KMS-11 (cell line): ENCODE measurements around the gene FRMD4A.
"Not testable (repeated sequence)": the region's sequence is repeated elsewhere in the genome, so short reads cannot be mapped to it uniquely, and the experiment has no call there.

Experiments
- H2AFZ ChIP-seq: fragments of 200-600 bp; sonication (generic); 2 replicates; pipeline ENCODE4 v1.6.1; 2016; ENCODE audit warnings: antibody characterized with exemption, mixed run types, low read depth
- H3K27ac ChIP-seq: fragments of 200-600 bp; sonication (generic); 2 replicates; pipeline ENCODE4 v1.6.1; 2016; ENCODE audit warnings: mild to moderate bottlenecking, mixed run types
- H3K27me3 ChIP-seq: fragments of 200-600 bp; sonication (generic); 2 replicates; pipeline ENCODE4 v1.6.1; 2017; ENCODE audit warnings: mild to moderate bottlenecking, low read depth, mixed run types, moderate library complexity; ENCODE audit not compliant: insufficient read depth
- H3K36me3 ChIP-seq: fragments of 200-600 bp; sonication (generic); 2 replicates; pipeline ENCODE4 v1.6.1; 2017; ENCODE audit warnings: mild to moderate bottlenecking, mixed run types; ENCODE audit not compliant: insufficient read depth
- H3K4me1 ChIP-seq: fragments of 200-600 bp; sonication (generic); 2 replicates; pipeline ENCODE4 v1.6.1; 2016; ENCODE audit warnings: mild to moderate bottlenecking, low read depth, mixed run types; ENCODE audit not compliant: poor library complexity, severe bottlenecking
- H3K4me2 ChIP-seq: fragments of 200-600 bp; sonication (generic); 2 replicates; pipeline ENCODE4 v1.7.0; 2016; ENCODE audit warnings: mild to moderate bottlenecking, mixed run types
- H3K4me3 ChIP-seq: fragments of 200-600 bp; sonication (generic); IDR thresholded peaks from 2 replicates; pipeline ENCODE4 v1.6.1; 2017; ENCODE audit warnings: low read depth, low read length, mixed read lengths; ENCODE audit not compliant: insufficient read depth
- H3K79me2 ChIP-seq: fragments of 200-600 bp; sonication (generic); 2 replicates; pipeline ENCODE4 v1.6.1; 2016; ENCODE audit warnings: low read depth, mixed run types; ENCODE audit not compliant: insufficient read depth
- H3K9ac ChIP-seq: fragments of 200-600 bp; sonication (generic); 2 replicates; pipeline ENCODE4 v1.6.1; 2016; ENCODE audit warnings: mild to moderate bottlenecking, mixed run types
- H4K20me1 ChIP-seq: fragments of 200-600 bp; sonication (generic); 2 replicates; pipeline ENCODE4 v1.6.1; 2016; ENCODE audit warnings: mild to moderate bottlenecking, mixed run types; ENCODE audit not compliant: insufficient read depth
- TF ChIP-seq, protein P1 (sequence below): fragments of 200-600 bp; sonication (generic); conservative IDR thresholded peaks from 2 replicates; pipeline ENCODE4 v1.6.1; 2017; ENCODE audit warnings: low read depth, mild to moderate bottlenecking, antibody characterized with exemption, low read length, moderate library complexity, mixed read lengths

Gene FRMD4A

DNA sequence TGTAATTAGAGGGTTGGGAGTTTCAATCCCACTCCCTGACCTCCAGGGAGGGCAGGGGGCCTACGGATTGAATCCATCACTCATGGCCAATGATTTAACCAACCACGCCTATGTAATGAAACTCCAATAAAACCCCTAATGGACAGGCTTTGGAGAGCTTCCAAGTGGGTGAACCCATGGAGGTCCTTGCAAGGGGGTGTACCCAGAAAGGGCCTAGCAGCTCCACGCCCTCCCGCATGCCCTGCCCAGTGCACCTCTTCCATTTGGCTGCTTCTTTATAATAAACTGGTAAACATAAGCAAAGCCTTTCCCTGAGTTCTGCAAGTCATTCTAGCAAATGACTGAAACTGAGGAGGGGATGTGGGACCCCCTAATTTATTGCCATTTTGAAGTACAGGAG, 280.1 kb downstream of the FRMD4A start:
- Histone ChIP-seq H3K27me3 (no peaks in the 10 kb centered on the region), H3K4me1 (no peaks in the 10 kb centered on the region), H2AFZ (no peak overlapping the region), H3K4me3 (no peak overlapping the region), H3K4me2 (no peak overlapping the region), H3K79me2 (no peaks in the 10 kb centered on the region), H4K20me1 (no peaks in the 10 kb centered on the region), H3K36me3 (no peaks in the 10 kb centered on the region), H3K9ac (no peak overlapping the region), H3K27ac (no peak overlapping the region)
- TF ChIP-seq, protein P1, sequence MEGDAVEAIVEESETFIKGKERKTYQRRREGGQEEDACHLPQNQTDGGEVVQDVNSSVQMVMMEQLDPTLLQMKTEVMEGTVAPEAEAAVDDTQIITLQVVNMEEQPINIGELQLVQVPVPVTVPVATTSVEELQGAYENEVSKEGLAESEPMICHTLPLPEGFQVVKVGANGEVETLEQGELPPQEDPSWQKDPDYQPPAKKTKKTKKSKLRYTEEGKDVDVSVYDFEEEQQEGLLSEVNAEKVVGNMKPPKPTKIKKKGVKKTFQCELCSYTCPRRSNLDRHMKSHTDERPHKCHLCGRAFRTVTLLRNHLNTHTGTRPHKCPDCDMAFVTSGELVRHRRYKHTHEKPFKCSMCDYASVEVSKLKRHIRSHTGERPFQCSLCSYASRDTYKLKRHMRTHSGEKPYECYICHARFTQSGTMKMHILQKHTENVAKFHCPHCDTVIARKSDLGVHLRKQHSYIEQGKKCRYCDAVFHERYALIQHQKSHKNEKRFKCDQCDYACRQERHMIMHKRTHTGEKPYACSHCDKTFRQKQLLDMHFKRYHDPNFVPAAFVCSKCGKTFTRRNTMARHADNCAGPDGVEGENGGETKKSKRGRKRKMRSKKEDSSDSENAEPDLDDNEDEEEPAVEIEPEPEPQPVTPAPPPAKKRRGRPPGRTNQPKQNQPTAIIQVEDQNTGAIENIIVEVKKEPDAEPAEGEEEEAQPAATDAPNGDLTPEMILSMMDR = no peak

DNA sequence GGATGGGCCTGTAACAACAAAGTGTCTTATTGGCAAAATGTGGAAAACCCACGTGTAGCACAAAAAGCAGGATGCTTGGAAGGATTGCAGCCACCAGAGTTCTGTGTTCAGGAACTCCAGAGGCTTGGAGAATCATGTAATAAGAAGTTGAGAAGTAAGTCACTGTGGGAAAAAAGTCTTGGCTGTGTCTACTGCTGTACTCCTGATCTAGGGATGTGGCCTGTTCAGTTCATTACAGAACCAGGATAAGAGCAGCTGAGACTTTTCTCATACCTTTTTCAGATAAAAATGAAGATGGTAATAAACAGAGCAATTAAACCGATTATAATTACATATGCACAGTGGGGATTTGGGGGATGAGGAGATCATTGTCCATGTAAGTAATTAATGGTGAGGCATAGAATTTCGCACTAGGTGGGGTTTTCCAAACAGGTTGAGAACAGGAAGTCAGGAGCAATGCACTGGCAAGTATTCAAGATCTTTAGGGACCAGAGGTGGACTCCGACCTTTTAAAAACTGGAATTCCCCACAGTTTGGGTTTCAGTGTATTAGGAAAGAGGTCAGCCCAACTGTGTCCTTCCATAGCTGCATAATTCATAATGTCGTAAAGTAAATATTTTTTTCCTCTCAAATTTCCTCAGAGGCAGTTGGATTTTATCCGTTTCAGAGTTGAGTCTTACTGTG, 281.7 kb downstream of the FRMD4A start:
- TF ChIP-seq, protein P1 = no peak
- no peak overlapping the region for H3K27ac ChIP-seq
- no peak overlapping the region for H2AFZ ChIP-seq
- no peaks in the 10 kb centered on the region for H3K4me1 ChIP-seq
- H3K27me3 ChIP-seq = no peaks in the 10 kb centered on the region
- H3K4me2 ChIP-seq = no peak overlapping the region
- no peaks in the 10 kb centered on the region for H4K20me1 ChIP-seq
- no peaks in the 10 kb centered on the region for H3K36me3 ChIP-seq
- no peak overlapping the region for H3K4me3 ChIP-seq
- no peaks in the 10 kb centered on the region for H3K79me2 ChIP-seq
- no peak overlapping the region for H3K9ac ChIP-seq

DNA sequence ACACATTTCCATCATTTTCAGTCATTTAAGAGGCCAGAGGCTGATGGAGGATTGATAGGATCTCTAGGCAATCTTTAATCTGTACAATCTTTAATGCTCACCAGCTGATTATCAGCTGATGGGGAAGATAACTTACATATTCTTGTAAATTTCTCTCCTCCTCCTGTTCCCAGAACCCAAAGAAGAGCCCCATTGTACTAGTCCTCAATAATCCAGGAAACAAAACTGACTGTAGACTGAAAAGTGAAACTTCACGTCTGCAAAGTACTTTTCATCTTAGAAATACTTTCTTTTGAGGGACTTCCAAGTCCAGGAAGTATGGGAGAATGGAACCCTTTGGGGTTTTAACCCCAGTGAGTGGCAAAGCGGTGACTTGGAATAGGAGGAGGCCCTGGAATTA, 283.3 kb downstream of the FRMD4A start:
- H3K4me2 ChIP-seq = no peak overlapping the region

DNA sequence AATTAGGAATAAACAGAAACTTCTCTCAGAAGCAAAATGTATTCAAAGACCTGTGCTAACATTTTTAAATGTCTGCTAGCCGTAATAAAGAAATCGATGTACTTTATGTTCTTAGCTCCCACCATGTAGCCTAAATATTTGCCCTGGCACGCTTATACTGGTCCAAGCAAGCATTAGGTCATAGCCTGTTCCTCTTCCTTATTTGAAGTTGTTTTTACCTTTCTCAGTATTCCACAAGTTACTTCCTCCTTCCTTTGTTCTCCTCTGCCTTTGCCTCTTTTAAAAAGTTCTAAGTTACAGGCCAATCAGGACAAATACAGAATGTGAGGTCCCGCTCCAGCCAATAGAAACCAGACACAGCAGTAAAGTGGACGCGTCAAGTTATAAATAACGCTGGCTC, 288.7 kb downstream of the FRMD4A start:
- not testable (repeated sequence) for H3K36me3 ChIP-seq, H3K4me3 ChIP-seq, H2AFZ ChIP-seq, H3K4me2 ChIP-seq, H3K9ac ChIP-seq, H3K27me3 ChIP-seq, H3K4me1 ChIP-seq, H3K79me2 ChIP-seq, H3K27ac ChIP-seq, H4K20me1 ChIP-seq

More for the DNA sequence above, 283.3 kb downstream of the FRMD4A start:
- Histone ChIP-seq H3K36me3 (no peaks in the 10 kb centered on the region), H3K79me2 (no peaks in the 10 kb centered on the region), H3K27ac (no peak overlapping the region), H4K20me1 (no peaks in the 10 kb centered on the region), H3K4me1 (no peaks in the 10 kb centered on the region), H2AFZ (no peak overlapping the region), H3K27me3 (no peaks in the 10 kb centered on the region), H3K4me3 (no peak overlapping the region), H3K9ac (no peak overlapping the region)
- TF ChIP-seq, protein P1 = no peak

DNA sequence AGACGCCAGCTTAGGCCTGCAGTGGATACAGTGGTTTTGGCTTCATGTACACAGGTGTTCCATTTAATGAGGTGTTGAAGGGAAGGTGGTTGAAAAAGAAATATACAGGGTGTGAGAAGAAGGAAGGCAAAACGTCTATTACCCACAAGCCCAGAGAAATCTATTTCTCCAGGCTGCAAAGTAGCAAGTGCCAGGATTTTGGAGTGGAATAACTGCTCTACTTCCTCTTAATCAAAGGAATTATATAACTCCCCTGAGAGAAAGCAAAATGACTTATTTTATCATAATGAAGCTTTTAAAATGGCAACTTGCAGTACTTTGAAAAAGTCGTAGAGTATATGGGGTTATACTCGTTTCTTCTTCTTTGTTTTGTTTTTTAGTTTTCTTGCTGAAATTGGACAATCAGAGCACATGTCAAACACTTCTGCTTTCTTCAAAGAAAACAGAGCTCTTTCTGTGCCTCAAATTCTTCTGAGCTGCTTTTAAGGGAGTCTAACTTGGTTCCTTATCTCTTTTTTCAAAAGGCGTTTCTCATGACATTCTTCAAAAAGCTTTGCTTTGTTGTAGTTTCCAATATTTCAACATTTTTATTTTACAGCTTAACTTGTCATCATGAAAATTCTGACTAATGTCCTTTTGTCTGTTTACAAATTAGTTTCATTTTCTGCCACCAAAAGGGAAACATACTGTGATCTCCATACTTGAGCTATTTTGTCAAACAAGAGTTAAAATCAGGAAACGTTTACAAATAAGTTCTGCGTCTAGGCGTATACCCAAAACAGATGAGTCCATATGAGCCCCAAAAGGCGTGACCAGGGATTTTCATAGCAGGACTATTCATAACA, 289.7 kb downstream of the FRMD4A start:
- no peaks in the 10 kb centered on the region for H3K79me2 ChIP-seq
- no peaks in the 10 kb centered on the region for H3K27me3 ChIP-seq
- H2AFZ ChIP-seq = no peak overlapping the region
- TF ChIP-seq, protein P1 = no peak
- H3K27ac ChIP-seq = no peak overlapping the region
- no peak overlapping the region for H3K9ac ChIP-seq
- no peak overlapping the region for H3K4me3 ChIP-seq
- H3K4me1 ChIP-seq = no peaks in the 10 kb centered on the region
- H3K36me3 ChIP-seq = no peaks in the 10 kb centered on the region
- H4K20me1 ChIP-seq = no peaks in the 10 kb centered on the region
- H3K4me2 ChIP-seq = no peak overlapping the region
